ENCODE data around the gene FNDC1. TPM values are rescaled to one million over a fixed set of nuclear protein-coding genes. Genes with fewer than 3 reads are reported as not detected.

FNDC1 gene
- total RNA-seq, 1 experiment from 2014 or later: not detected

DNA sequence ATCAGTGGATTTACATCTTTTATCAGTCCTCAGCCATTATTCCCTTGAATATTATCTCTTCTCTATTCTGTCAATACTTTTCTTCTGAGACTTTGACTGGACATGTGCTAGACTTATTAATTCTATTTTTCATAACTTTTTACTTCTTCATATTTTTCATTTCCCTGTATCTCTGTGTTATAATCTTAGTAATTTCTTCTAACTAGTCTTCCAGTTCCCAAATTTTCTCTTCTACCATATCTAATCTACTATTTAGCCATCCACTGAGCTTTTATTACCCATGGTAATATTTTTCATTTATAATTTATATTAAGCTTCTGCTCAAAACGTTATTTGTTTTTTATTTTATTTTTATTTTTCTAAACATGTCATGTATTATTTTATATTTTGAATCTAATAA is 13.1 kb upstream of the FNDC1 start:
- Histone ChIP-seq H3K9me3 (peaks cover 7% of the 10 kb centered on the region), H3K36me3 (ENCODE audit: control insufficient read depth, insufficient read depth, low read length) (no peaks in the 10 kb centered on the region), H3K4me1 (no peaks in the 10 kb centered on the region), H3K27me3 (replicated peaks; ENCODE audit: control insufficient read depth, insufficient read depth, low read length) (no peaks in the 10 kb centered on the region), H3K4me3 (ENCODE audit: low read depth, low read length) (no peak overlapping the region)
- H3K36me3 Mint-ChIP-seq (ENCODE audit: insufficient read depth, unreplicated experiment): no peaks in the 10 kb centered on the region
- DNase-seq: no peak
- H3K9me3 Mint-ChIP-seq (ENCODE audit: unreplicated experiment): peaks cover 10% of the 10 kb centered on the region
- CTCF ChIA-PET: no interaction called here
- no peaks in the 10 kb centered on the region for H3K4me1 Mint-ChIP-seq (ENCODE audit: low read depth, unreplicated experiment)
- POLR2A ChIA-PET: no interaction called here
- H3K27me3 Mint-ChIP-seq (ENCODE audit: insufficient read depth, unreplicated experiment): peaks cover 8% of the 10 kb centered on the region
- H3K4me3 Mint-ChIP-seq (ENCODE audit: unreplicated experiment): no peak overlapping the region
- no peak overlapping the region for H3K27ac Mint-ChIP-seq (ENCODE audit: unreplicated experiment)
- intact Hi-C loops (cut with micrococcal nuclease; ENCODE audit: unreplicated experiment): no loop called here
- no TSS peak for BruUV-seq (replicated peaks)
- TF ChIP-seq, protein P1, sequence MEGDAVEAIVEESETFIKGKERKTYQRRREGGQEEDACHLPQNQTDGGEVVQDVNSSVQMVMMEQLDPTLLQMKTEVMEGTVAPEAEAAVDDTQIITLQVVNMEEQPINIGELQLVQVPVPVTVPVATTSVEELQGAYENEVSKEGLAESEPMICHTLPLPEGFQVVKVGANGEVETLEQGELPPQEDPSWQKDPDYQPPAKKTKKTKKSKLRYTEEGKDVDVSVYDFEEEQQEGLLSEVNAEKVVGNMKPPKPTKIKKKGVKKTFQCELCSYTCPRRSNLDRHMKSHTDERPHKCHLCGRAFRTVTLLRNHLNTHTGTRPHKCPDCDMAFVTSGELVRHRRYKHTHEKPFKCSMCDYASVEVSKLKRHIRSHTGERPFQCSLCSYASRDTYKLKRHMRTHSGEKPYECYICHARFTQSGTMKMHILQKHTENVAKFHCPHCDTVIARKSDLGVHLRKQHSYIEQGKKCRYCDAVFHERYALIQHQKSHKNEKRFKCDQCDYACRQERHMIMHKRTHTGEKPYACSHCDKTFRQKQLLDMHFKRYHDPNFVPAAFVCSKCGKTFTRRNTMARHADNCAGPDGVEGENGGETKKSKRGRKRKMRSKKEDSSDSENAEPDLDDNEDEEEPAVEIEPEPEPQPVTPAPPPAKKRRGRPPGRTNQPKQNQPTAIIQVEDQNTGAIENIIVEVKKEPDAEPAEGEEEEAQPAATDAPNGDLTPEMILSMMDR (IDR thresholded peaks at IDR 0.05; ENCODE audit: insufficient read depth in 1 of 2, low read depth in 1 of 2, low read length in 1 of 2, severe bottlenecking in 1 of 2, unreplicated experiment in 1 of 2): no peak

DNA sequence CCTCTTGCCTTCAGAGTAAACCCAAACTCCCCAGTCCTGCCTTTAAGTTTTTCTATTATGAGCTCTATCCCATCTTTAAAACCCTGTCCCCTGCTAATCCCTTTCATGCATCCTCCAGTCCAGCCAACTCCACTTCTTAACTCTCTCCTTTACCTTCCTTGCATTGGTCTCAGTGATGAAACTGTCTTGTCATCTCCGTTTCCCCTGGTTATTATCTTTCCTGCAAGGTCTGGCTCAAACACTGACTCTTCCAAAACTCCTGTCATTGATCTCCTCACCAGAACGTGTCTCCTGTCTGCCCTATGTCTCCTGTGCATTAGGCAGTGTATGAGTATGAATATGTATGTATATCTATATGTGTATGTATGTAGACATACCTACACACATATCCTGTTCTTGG is 11.8 kb upstream of the FNDC1 start:
- Mint-ChIP-seq H3K4me1 (ENCODE audit: low read depth, unreplicated experiment) (no peaks in the 10 kb centered on the region), H3K4me3 (ENCODE audit: unreplicated experiment) (no peak overlapping the region), H3K36me3 (ENCODE audit: insufficient read depth, unreplicated experiment) (no peaks in the 10 kb centered on the region), H3K27me3 (ENCODE audit: insufficient read depth, unreplicated experiment) (peaks cover 9% of the 10 kb centered on the region), H3K9me3 (ENCODE audit: unreplicated experiment) (peaks cover 10% of the 10 kb centered on the region), H3K27ac (ENCODE audit: unreplicated experiment) (no peak overlapping the region)
- no TSS peak for BruUV-seq (replicated peaks)
- no peak for DNase-seq
- H3K27me3 ChIP-seq (replicated peaks; ENCODE audit: control insufficient read depth, insufficient read depth, low read length): no peaks in the 10 kb centered on the region
- intact Hi-C loops (cut with micrococcal nuclease; ENCODE audit: unreplicated experiment): no loop called here
- H3K36me3 ChIP-seq (ENCODE audit: control insufficient read depth, insufficient read depth, low read length): no peaks in the 10 kb centered on the region
- ChIA-PET CTCF (no interaction called here), POLR2A (no interaction called here)
- no peaks in the 10 kb centered on the region for H3K4me1 ChIP-seq
- H3K4me3 ChIP-seq (ENCODE audit: low read depth, low read length): no peak overlapping the region
- TF ChIP-seq, protein P1 (IDR thresholded peaks at IDR 0.05; ENCODE audit: insufficient read depth in 1 of 2, low read depth in 1 of 2, low read length in 1 of 2, severe bottlenecking in 1 of 2, unreplicated experiment in 1 of 2): no peak
- H3K9me3 ChIP-seq: peaks cover 7% of the 10 kb centered on the region

DNA sequence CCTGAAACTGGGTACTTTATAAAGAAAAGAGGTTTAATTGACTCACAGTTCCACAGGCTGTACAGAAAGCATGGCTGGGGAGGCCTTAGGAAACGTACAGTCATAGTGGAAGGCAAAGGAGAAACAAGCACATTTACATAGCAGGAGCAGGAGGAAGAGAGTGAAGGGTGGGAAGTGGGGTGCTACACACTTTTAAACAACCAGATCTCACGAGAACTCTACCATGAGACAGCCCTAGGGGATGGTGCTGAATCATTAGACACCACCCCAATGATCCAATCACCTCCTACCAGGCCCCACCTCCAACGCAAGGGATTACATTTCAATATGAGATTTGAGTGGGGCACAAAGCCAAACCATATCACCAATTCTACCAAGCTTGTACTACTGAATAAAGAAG is 7.4 kb upstream of the FNDC1 start:
- no peaks in the 10 kb centered on the region for H3K4me1 Mint-ChIP-seq (ENCODE audit: low read depth, unreplicated experiment)
- no peaks in the 10 kb centered on the region for H3K36me3 Mint-ChIP-seq (ENCODE audit: insufficient read depth, unreplicated experiment)
- ChIA-PET POLR2A (no interaction called here), CTCF (no interaction called here)
- H3K4me3 Mint-ChIP-seq (ENCODE audit: unreplicated experiment): no peak overlapping the region
- H3K9me3 Mint-ChIP-seq (ENCODE audit: unreplicated experiment): no peaks in the 10 kb centered on the region
- BruUV-seq (replicated peaks): no TSS peak
- Histone ChIP-seq H3K4me3 (ENCODE audit: low read depth, low read length) (no peak overlapping the region), H3K27me3 (replicated peaks; ENCODE audit: control insufficient read depth, insufficient read depth, low read length) (no peaks in the 10 kb centered on the region), H3K9me3 (no peaks in the 10 kb centered on the region), H3K36me3 (ENCODE audit: control insufficient read depth, insufficient read depth, low read length) (no peaks in the 10 kb centered on the region), H3K4me1 (no peaks in the 10 kb centered on the region)
- peaks cover 26% of the 10 kb centered on the region for H3K27me3 Mint-ChIP-seq (ENCODE audit: insufficient read depth, unreplicated experiment)
- DNase-seq: no peak
- H3K27ac Mint-ChIP-seq (ENCODE audit: unreplicated experiment): no peak overlapping the region
- intact Hi-C loops (cut with micrococcal nuclease; ENCODE audit: unreplicated experiment): no loop called here
- TF ChIP-seq, protein P1 (IDR thresholded peaks at IDR 0.05; ENCODE audit: insufficient read depth in 1 of 2, low read depth in 1 of 2, low read length in 1 of 2, severe bottlenecking in 1 of 2, unreplicated experiment in 1 of 2): no peak
